K562 (cell line): ENCODE results near the gene SOHLH2. TPM values are rescaled to one million over a fixed set of nuclear protein-coding genes. Genes with fewer than 3 reads are reported as not detected.

Experiments
- ATAC-seq: fragments of 200-7000 bp; cut with Tn5 transposase; 3 replicates; pipeline ENCODE4 v1.9.1; 2020; ENCODE audit warnings: moderate library complexity
- BruUV-seq: library from RNA; stranded (reverse); fragments of 400-500 nt; replicated peaks from 2 replicates; lab custom pipeline; 2021; lab: Mats Ljungman, UMichigan
- CTCF ChIA-PET: fragments of 300-600 bp; formaldehyde crosslinking; extraction: SDS; loops from one replicate; lab custom pipeline; 2021; ENCODE audit warnings: low intra/inter-chr PET ratio; lab: Yijun Ruan, JAX
- POLR2A ChIA-PET: fragments of 300-600, 350-650 bp; sonication (Branson Sonifier 250); formaldehyde crosslinking; extraction: SDS; loops from one replicate; lab custom pipeline; 2021; ENCODE audit warnings: antibody characterized with exemption, inconsistent platforms; lab: Yijun Ruan, JAX
- DNase-seq, 4 experiments: peaks; one replicate each; pipeline versions ENCODE4 v3.0.0 to v3.0.0-alpha.2; 2011 to 2018; ENCODE audit warnings: low spot score in 3 of 4, mixed read lengths in 3 of 4; ENCODE audit errors: extremely low read depth in 1 of 4
- FAIRE-seq: peaks from 2 replicates; lab custom pipeline; 2011; peaks lifted over from hg19 to GRCh38; lab: Jason Lieb, UNC
- H2AFZ ChIP-seq: 2 replicates; pipeline ENCODE4 v1.6.0; 2011; ENCODE audit warnings: low read depth, low read length, control low read depth, inconsistent platforms
- H3K27ac ChIP-seq: fragments of 200-600 bp; 3 replicates; pipeline ENCODE4 v1.8.0; 2011; ENCODE audit warnings: low read depth, mild to moderate bottlenecking, control low read depth, inconsistent platforms, low read length, moderate library complexity, mixed read lengths; ENCODE audit errors: extremely low read depth
- H3K27me3 ChIP-seq, 2 experiments: fragments of 300-600 bp in 1 of 2; 2 replicates in 1 of 2; 3 replicates in 1 of 2; pipeline versions ENCODE4 v1.6.0 to v1.8.0; 2011; ENCODE audit warnings: inconsistent platforms in 2 of 2, low read length in 2 of 2, mild to moderate bottlenecking in 1 of 2, mixed read lengths in 1 of 2, moderate library complexity in 1 of 2; ENCODE audit not compliant: control insufficient read depth in 2 of 2, insufficient read depth in 2 of 2
- H3K36me3 ChIP-seq: fragments of 300-600 bp; 3 replicates; pipeline ENCODE4 v1.8.0; 2011; ENCODE audit warnings: mild to moderate bottlenecking, low read length, inconsistent platforms; ENCODE audit not compliant: control insufficient read depth, insufficient read depth
- H3K4me1 ChIP-seq, 2 experiments: fragments of 200-600 bp in 1 of 2; replicated peaks in 1 of 2; 2 replicates in 1 of 2; 3 replicates in 1 of 2; pipeline versions ENCODE4 v1.5.1 to v1.8.0; 2011; ENCODE audit warnings: inconsistent platforms in 2 of 2, low read length in 2 of 2, mild to moderate bottlenecking in 1 of 2, mixed read lengths in 1 of 2, moderate library complexity in 1 of 2; ENCODE audit not compliant: control insufficient read depth in 2 of 2, insufficient read depth in 2 of 2
- H3K4me2 ChIP-seq: 2 replicates; pipeline ENCODE4 v1.6.1; 2011; ENCODE audit warnings: low read length, control low read depth, inconsistent platforms, mixed read lengths; ENCODE audit not compliant: insufficient read depth
- H3K4me3 ChIP-seq: fragments of 200-600 bp; sonication (generic), shearing (Covaris generic); 2 replicates; pipeline ENCODE4 v1.5.1; 2016; ENCODE audit warnings: control low read depth, inconsistent platforms
- H3K79me2 ChIP-seq: fragments of 200-600 bp; 3 replicates; pipeline ENCODE4 v1.8.0; 2011; ENCODE audit warnings: low read length, inconsistent platforms; ENCODE audit not compliant: control insufficient read depth, insufficient read depth
- H3K9ac ChIP-seq, 2 experiments: 2 replicates each; pipeline versions ENCODE4 v1.6.0 to v1.6.1; 2011; ENCODE audit warnings: low read depth in 2 of 2, low read length in 2 of 2, control low read depth in 1 of 2, inconsistent platforms in 1 of 2, mild to moderate bottlenecking in 1 of 2, mixed read lengths in 1 of 2; ENCODE audit not compliant: insufficient read depth in 1 of 2
- H3K9me1 ChIP-seq: one replicate; pipeline ENCODE4 v1.6.0; 2011; ENCODE audit warnings: inconsistent platforms, mild to moderate bottlenecking, low read length, moderate library complexity; ENCODE audit not compliant: control insufficient read depth, insufficient read depth
- H3K9me3 ChIP-seq: replicated peaks from 2 replicates; pipeline ENCODE4 v1.5.1; 2011; ENCODE audit warnings: low read depth, low read length, inconsistent platforms; ENCODE audit not compliant: control insufficient read depth, insufficient read depth
- H4K20me1 ChIP-seq: replicated peaks from 2 replicates; pipeline ENCODE4 v1.6.1; 2011; ENCODE audit warnings: low read length, inconsistent platforms, mixed read lengths; ENCODE audit not compliant: control insufficient read depth, insufficient read depth
- BCOR ChIP-seq: fragments of 450-650 bp; IDR thresholded peaks from 2 replicates; pipeline ENCODE4 v1.6.1; 2016
- BRD4 ChIP-seq: fragments of 200-600 bp; sonication (generic); IDR thresholded peaks from 2 replicates; pipeline ENCODE4 v1.6.1; 2017; ENCODE audit warnings: inconsistent platforms
- HDAC2 ChIP-seq: fragments of 450-650 bp; IDR thresholded peaks from 2 replicates; pipeline ENCODE4 v1.6.1; 2016; ENCODE audit warnings: mild to moderate bottlenecking
- MAFF ChIP-seq: IDR thresholded peaks from 2 replicates; pipeline ENCODE4 v1.6.1; 2012; ENCODE audit warnings: low read length, improper control_type of control experiment
- MTF1 ChIP-seq: fragments of 250-450 bp; sonication (Bioruptor Pico); IDR thresholded peaks from 2 replicates; pipeline ENCODE4 v1.9.0; 2021; ENCODE audit warnings: moderate library complexity, mild to moderate bottlenecking, inconsistent platforms, borderline replicate concordance
- NR2F6 ChIP-seq: fragments of 450-650 bp; formaldehyde crosslinking; IDR thresholded peaks from 2 replicates; pipeline ENCODE4 v1.4.0; 2020; ENCODE audit warnings: mild to moderate bottlenecking
- RUNX1 ChIP-seq: sonication (generic); IDR thresholded peaks from 2 replicates; pipeline ENCODE4 v1.6.1; 2016; ENCODE audit warnings: antibody characterized with exemption, low read depth
- TAF7 ChIP-seq: fragments of 450-650 bp; IDR thresholded peaks from 2 replicates; pipeline ENCODE4 v1.6.1; 2016; ENCODE audit warnings: missing genetic modification characterization, missing compliant biosample characterization
- TCF7 ChIP-seq: sonication (generic); IDR thresholded peaks from 2 replicates; pipeline ENCODE4 v1.6.1; 2016; ENCODE audit warnings: antibody characterized with exemption, borderline replicate concordance
- ZNF212 ChIP-seq: fragments of 450-650 bp; formaldehyde crosslinking; IDR thresholded peaks from 2 replicates; pipeline ENCODE4 v1.4.0; 2020; ENCODE audit warnings: mild to moderate bottlenecking
- ZNF347 ChIP-seq: fragments of 450-650 bp; formaldehyde crosslinking; IDR thresholded peaks from 2 replicates; pipeline ENCODE4 v1.4.0; 2020; ENCODE audit warnings: low read depth, mild to moderate bottlenecking, moderate library complexity
- ZNF408 ChIP-seq: fragments of 250-450 bp; sonication (Bioruptor Pico); IDR thresholded peaks from 2 replicates; pipeline ENCODE4 v1.4.0; 2020; ENCODE audit warnings: low read depth, mild to moderate bottlenecking, moderate library complexity
- ZNF444 ChIP-seq: fragments of 250-450 bp; sonication (Bioruptor Pico); IDR thresholded peaks from 2 replicates; pipeline ENCODE4 v1.4.0; 2020; ENCODE audit warnings: mild to moderate bottlenecking, moderate library complexity
- ZNF764 ChIP-seq: fragments of 250-450 bp; sonication (Bioruptor Pico); IDR thresholded peaks from 2 replicates; pipeline ENCODE4 v1.4.0; 2020; ENCODE audit warnings: low read depth, mild to moderate bottlenecking, moderate library complexity
- WGBS: fragments of 100-300 bp; shearing (Covaris generic); methylation state at CpG from one replicate; pipeline ENCODE4 v1.1.6; 2016; ENCODE audit warnings: low coverage, mixed read lengths; ENCODE audit not compliant: insufficient coverage; ENCODE audit errors: missing lambda C conversion rate; 5-methylcytosine and 5-hydroxymethylcytosine counted together
- in situ Hi-C: fragments of 300-500 bp; cut with MboI; formaldehyde crosslinking; loops from 4 replicates; pipeline ENCODE4 v1.15.0; 2018; ENCODE audit warnings: inconsistent platforms, mixed read lengths
- intact Hi-C: fragments of 100-400 bp; cut with micrococcal nuclease; formaldehyde crosslinking; loops from 2 replicates; pipeline ENCODE4 v1.14.2; 2022
- polyA plus RNA-seq, 8 experiments: library from polyadenylated mRNA; depleted of rRNA in 4 of 8; stranded (reverse) in 5 of 8; unstranded in 3 of 8; fragments of >200 nt; fragmentation: Nextera tagmentation in 2 of 8; fragmentation: Illumina TruSeq in 1 of 8; extraction: Ambion mirVana in 2 of 8; extraction: Trizol in 1 of 8; gene quantifications; 2 replicates each; pipeline versions ENCODE4 v1.2.1 to v1.2.3, GENCODE V29; 2011 to 2014; ENCODE audit warnings: inconsistent platforms in 1 of 8, missing spikeins in 1 of 8
- total RNA-seq, 7 experiments: library from RNA; depleted of rRNA in 6 of 7; stranded (reverse); fragments of >200 nt in 6 of 7; fragmentation: Illumina TruSeq in 2 of 7; extraction: Trizol in 2 of 7; gene quantifications; 2 replicates each; pipeline versions ENCODE4 v1.2.1 to v1.2.3, GENCODE V29; 2011 to 2021; ENCODE audit warnings: low replicate concordance in 1 of 7
- TF ChIP-seq, protein P1 (sequence below): fragments of 200-800 bp; sonication (Bioruptor generic); IDR thresholded peaks from 2 replicates; pipeline ENCODE4 v1.6.1; 2016; ENCODE audit warnings: missing genetic modification characterization, missing compliant biosample characterization
- TF ChIP-seq, protein P2 (sequence below): fragments of 450-650 bp; IDR thresholded peaks from 2 replicates; pipeline ENCODE4 v1.6.1; 2016; ENCODE audit warnings: low read depth, mild to moderate bottlenecking, moderate library complexity
- TF ChIP-seq, protein P3 (sequence below): IDR thresholded peaks from 2 replicates; pipeline ENCODE4 v1.6.1; 2012; ENCODE audit warnings: low read depth, low read length, improper control_type of control experiment, borderline replicate concordance

The SOHLH2 gene
- total and polyA plus RNA-seq, 9 of the 15 experiments (the other 6 are each of a cell fraction or from before 2014, with no cell fraction given) = 10.3 to 26.7 (median 17.0) TPM

DNA sequence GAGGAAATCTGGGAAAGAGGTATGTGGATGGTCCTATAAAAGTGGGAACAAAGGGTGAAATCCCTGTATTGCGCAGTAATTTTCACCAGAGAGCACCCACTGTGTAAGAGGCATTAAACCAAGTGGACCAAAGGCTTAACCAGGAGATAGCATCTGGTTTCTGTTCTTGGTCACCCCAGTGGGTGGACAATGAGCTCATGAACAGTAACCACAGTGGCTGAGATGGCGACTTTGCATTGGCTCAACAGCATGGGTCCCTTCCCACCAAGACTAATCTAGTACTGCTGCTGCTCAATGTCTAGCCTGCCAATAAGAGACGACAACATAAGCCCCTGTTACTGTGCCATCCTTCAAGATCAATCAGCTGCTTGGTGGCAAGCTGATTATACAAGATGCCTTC is 46.7 kb upstream of the SOHLH2 start:
- intact Hi-C loops (no loop called here), in situ Hi-C loops (no loop called here)
- H3K27me3 ChIP-seq = no peaks in the 10 kb centered on the region
- H3K9me3 ChIP-seq = no peaks in the 10 kb centered on the region
- ATAC-seq (no peak), FAIRE-seq (no peak), DNase-seq (peak in 1 of 4 experiments; percentile 1)
- H3K79me2 ChIP-seq = no peaks in the 10 kb centered on the region
- WGBS = 56% methylated on average over 3 of the region's 3 CpGs
- H3K9ac ChIP-seq = no peak overlapping the region
- ChIA-PET POLR2A (no interaction called here), CTCF (no interaction called here)
- no peaks in the 10 kb centered on the region for H3K36me3 ChIP-seq
- no peaks in the 10 kb centered on the region for H3K9me1 ChIP-seq
- no peak overlapping the region for H3K4me2 ChIP-seq
- TF ChIP-seq ZNF764 (CRISPR knock-in tag) = no peak
- TF ChIP-seq NR2F6 = no peak
- TF ChIP-seq, protein P1, sequence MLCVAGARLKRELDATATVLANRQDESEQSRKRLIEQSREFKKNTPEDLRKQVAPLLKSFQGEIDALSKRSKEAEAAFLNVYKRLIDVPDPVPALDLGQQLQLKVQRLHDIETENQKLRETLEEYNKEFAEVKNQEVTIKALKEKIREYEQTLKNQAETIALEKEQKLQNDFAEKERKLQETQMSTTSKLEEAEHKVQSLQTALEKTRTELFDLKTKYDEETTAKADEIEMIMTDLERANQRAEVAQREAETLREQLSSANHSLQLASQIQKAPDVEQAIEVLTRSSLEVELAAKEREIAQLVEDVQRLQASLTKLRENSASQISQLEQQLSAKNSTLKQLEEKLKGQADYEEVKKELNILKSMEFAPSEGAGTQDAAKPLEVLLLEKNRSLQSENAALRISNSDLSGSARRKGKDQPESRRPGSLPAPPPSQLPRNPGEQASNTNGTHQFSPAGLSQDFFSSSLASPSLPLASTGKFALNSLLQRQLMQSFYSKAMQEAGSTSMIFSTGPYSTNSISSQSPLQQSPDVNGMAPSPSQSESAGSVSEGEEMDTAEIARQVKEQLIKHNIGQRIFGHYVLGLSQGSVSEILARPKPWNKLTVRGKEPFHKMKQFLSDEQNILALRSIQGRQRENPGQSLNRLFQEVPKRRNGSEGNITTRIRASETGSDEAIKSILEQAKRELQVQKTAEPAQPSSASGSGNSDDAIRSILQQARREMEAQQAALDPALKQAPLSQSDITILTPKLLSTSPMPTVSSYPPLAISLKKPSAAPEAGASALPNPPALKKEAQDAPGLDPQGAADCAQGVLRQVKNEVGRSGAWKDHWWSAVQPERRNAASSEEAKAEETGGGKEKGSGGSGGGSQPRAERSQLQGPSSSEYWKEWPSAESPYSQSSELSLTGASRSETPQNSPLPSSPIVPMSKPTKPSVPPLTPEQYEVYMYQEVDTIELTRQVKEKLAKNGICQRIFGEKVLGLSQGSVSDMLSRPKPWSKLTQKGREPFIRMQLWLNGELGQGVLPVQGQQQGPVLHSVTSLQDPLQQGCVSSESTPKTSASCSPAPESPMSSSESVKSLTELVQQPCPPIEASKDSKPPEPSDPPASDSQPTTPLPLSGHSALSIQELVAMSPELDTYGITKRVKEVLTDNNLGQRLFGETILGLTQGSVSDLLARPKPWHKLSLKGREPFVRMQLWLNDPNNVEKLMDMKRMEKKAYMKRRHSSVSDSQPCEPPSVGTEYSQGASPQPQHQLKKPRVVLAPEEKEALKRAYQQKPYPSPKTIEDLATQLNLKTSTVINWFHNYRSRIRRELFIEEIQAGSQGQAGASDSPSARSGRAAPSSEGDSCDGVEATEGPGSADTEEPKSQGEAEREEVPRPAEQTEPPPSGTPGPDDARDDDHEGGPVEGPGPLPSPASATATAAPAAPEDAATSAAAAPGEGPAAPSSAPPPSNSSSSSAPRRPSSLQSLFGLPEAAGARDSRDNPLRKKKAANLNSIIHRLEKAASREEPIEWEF (CRISPR knock-in tag) = no peak
- TF ChIP-seq TAF7 (tag) = no peak
- TF ChIP-seq, protein P2, sequence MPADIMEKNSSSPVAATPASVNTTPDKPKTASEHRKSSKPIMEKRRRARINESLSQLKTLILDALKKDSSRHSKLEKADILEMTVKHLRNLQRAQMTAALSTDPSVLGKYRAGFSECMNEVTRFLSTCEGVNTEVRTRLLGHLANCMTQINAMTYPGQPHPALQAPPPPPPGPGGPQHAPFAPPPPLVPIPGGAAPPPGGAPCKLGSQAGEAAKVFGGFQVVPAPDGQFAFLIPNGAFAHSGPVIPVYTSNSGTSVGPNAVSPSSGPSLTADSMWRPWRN = no peak
- TF ChIP-seq ZNF444 (CRISPR knock-in tag) = no peak
- TF ChIP-seq ZNF408 (CRISPR knock-in tag) = no peak
- no peak for TF ChIP-seq HDAC2
- no peak for TF ChIP-seq RUNX1
- no peak for TF ChIP-seq MTF1
- TF ChIP-seq, protein P3, sequence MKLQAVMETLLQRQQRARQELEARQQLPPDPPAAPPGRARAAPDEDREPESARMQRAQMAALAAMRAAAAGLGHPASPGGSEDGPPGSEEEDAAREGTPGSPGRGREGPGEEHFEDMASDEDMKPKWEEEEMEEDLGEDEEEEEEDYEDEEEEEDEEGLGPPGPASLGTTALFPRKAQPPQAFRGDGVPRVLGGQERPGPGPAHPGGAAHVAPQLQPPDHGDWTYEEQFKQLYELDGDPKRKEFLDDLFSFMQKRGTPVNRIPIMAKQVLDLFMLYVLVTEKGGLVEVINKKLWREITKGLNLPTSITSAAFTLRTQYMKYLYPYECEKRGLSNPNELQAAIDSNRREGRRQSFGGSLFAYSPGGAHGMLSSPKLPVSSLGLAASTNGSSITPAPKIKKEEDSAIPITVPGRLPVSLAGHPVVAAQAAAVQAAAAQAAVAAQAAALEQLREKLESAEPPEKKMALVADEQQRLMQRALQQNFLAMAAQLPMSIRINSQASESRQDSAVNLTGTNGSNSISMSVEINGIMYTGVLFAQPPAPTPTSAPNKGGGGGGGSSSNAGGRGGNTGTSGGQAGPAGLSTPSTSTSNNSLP = no peak
- no peak for TF ChIP-seq BRD4
- no peak for TF ChIP-seq ZNF212 (CRISPR knock-in tag)
- TF ChIP-seq BCOR = no peak
- TF ChIP-seq MAFF = no peak
- TF ChIP-seq ZNF347 = no peak
- TF ChIP-seq TCF7 = no peak
- H4K20me1 ChIP-seq = no peaks in the 10 kb centered on the region
- no peak overlapping the region for H3K4me3 ChIP-seq
- no peak overlapping the region for H3K27ac ChIP-seq
- H2AFZ ChIP-seq = no peak overlapping the region
- peaks cover 0 to 3% of the 10 kb centered on the region in 2 experiments; a peak in 1 of 5 replicates for H3K4me1 ChIP-seq
- no TSS peak for BruUV-seq
